HUES6 (cell line): ENCODE measurements around the gene RBBP8NL.

Experiments used
- H3K27ac ChIP-seq: 2 replicates; pipeline ENCODE4 v1.7.0; 2013; ENCODE audit warnings: low read depth, mild to moderate bottlenecking, low read length, inconsistent platforms
- H3K27me3 ChIP-seq: 2 replicates; pipeline ENCODE4 v1.6.1; 2013; ENCODE audit warnings: low read length; ENCODE audit not compliant: control insufficient read depth, insufficient read depth
- H3K36me3 ChIP-seq: 2 replicates; pipeline ENCODE4 v1.6.1; 2013; ENCODE audit warnings: low read length; ENCODE audit not compliant: control insufficient read depth, insufficient read depth
- H3K4me1 ChIP-seq: 2 replicates; pipeline ENCODE4 v1.6.1; 2013; ENCODE audit warnings: low read length; ENCODE audit not compliant: control insufficient read depth, insufficient read depth
- H3K4me3 ChIP-seq: 2 replicates; pipeline ENCODE4 v1.5.1; 2013; ENCODE audit warnings: low read depth, low read length
- H3K9ac ChIP-seq: one replicate; pipeline ENCODE4 v1.6.1; 2013; ENCODE audit warnings: mild to moderate bottlenecking, low read length
- H3K9me3 ChIP-seq: 2 replicates; pipeline ENCODE4 v1.6.1; 2013; ENCODE audit warnings: low read depth, low read length; ENCODE audit not compliant: control insufficient read depth, insufficient read depth

Gene RBBP8NL

GRCh38 chr20:62451156-62451767 is 23.9 kb upstream of the RBBP8NL start:
- H3K27me3 ChIP-seq = no peaks in the 10 kb centered on the region; the same call in 1 of the 2 replicates

GRCh38 chr20:62449951-62450691 is 22.8 kb upstream of the RBBP8NL start:
- H3K4me1 ChIP-seq = peaks cover 3% of the 10 kb centered on the region; the same call in 1 of the 2 replicates
- H3K9ac ChIP-seq = no peak overlapping the region
- no peaks in the 10 kb centered on the region; the same call in 1 of the 2 replicates for H3K27me3 ChIP-seq
- H3K4me3 ChIP-seq = no peak overlapping the region
- no peak overlapping the region for H3K27ac ChIP-seq
- H3K9me3 ChIP-seq = no peaks in the 10 kb centered on the region
- no peaks in the 10 kb centered on the region for H3K36me3 ChIP-seq

More at GRCh38 chr20:62451156-62451767, 23.9 kb upstream of the RBBP8NL start:
- H3K27ac ChIP-seq = no peak overlapping the region
- no peak overlapping the region for H3K4me3 ChIP-seq
- no peaks in the 10 kb centered on the region for H3K9me3 ChIP-seq
- H3K4me1 ChIP-seq = peaks cover 8% of the 10 kb centered on the region; the same call in 1 of the 2 replicates
- no peak overlapping the region for H3K9ac ChIP-seq
- no peaks in the 10 kb centered on the region for H3K36me3 ChIP-seq

GRCh38 chr20:62448788-62449187 is 21.4 kb upstream of the RBBP8NL start:
- H3K9me3 ChIP-seq = no peaks in the 10 kb centered on the region
- no peak overlapping the region for H3K4me3 ChIP-seq
- no peak overlapping the region for H3K9ac ChIP-seq
- H3K27me3 ChIP-seq = no peaks in the 10 kb centered on the region; the same call in 1 of the 2 replicates
- no peak overlapping the region for H3K27ac ChIP-seq
- no peaks in the 10 kb centered on the region for H3K36me3 ChIP-seq
- H3K4me1 ChIP-seq = no peaks in the 10 kb centered on the region

GRCh38 chr20:62448038-62448437 is 20.7 kb upstream of the RBBP8NL start:
- no peaks in the 10 kb centered on the region; the same call in 1 of the 2 replicates for H3K27me3 ChIP-seq
- no peak overlapping the region for H3K4me3 ChIP-seq
- no peaks in the 10 kb centered on the region for H3K4me1 ChIP-seq

GRCh38 chr20:62446888-62447869 is 19.8 kb upstream of the RBBP8NL start:
- no peaks in the 10 kb centered on the region for H3K36me3 ChIP-seq
- no peaks in the 10 kb centered on the region for H3K9me3 ChIP-seq
- no peak overlapping the region for H3K27ac ChIP-seq
- no peaks in the 10 kb centered on the region for H3K4me1 ChIP-seq
- no peak overlapping the region for H3K9ac ChIP-seq
- H3K4me3 ChIP-seq = no peak overlapping the region
- no peaks in the 10 kb centered on the region; the same call in 1 of the 2 replicates for H3K27me3 ChIP-seq

More at GRCh38 chr20:62448038-62448437, 20.7 kb upstream of the RBBP8NL start:
- H3K27ac ChIP-seq = no peak overlapping the region
- no peaks in the 10 kb centered on the region for H3K36me3 ChIP-seq
- H3K9ac ChIP-seq = no peak overlapping the region
- H3K9me3 ChIP-seq = no peaks in the 10 kb centered on the region

- no peaks in the 10 kb centered on the region for H3K36me3 ChIP-seq
- no peak overlapping the region for H3K9ac ChIP-seq
- no peaks in the 10 kb centered on the region; the same call in 1 of the 2 replicates for H3K27me3 ChIP-seq
- H3K9me3 ChIP-seq = no peaks in the 10 kb centered on the region
- no peak overlapping the region for H3K4me3 ChIP-seq
- H3K27ac ChIP-seq = no peak overlapping the region
- no peaks in the 10 kb centered on the region for H3K4me1 ChIP-seq
These were observed 19.1 kb upstream of the RBBP8NL start for GRCh38 chr20:62446481-62446880.

- no peaks in the 10 kb centered on the region for H3K9me3 ChIP-seq
- H3K27ac ChIP-seq = no peak overlapping the region
- no peaks in the 10 kb centered on the region for H3K36me3 ChIP-seq
- H3K9ac ChIP-seq = no peak overlapping the region
- H3K4me3 ChIP-seq = no peak overlapping the region
- H3K4me1 ChIP-seq = no peaks in the 10 kb centered on the region
- no peaks in the 10 kb centered on the region; the same call in 1 of the 2 replicates for H3K27me3 ChIP-seq
These were observed 18.4 kb upstream of the RBBP8NL start for GRCh38 chr20:62445553-62446340.

- Histone ChIP-seq H3K27me3 (no peaks in the 10 kb centered on the region; the same call in 1 of the 2 replicates), H3K9me3 (no peaks in the 10 kb centered on the region), H3K4me3 (no peak overlapping the region), H3K4me1 (no peaks in the 10 kb centered on the region), H3K27ac (no peak overlapping the region), H3K36me3 (no peaks in the 10 kb centered on the region), H3K9ac (no peak overlapping the region)
These were observed 16.9 kb upstream of the RBBP8NL start for GRCh38 chr20:62444286-62444685.

GRCh38 chr20:62441987-62442539 is 14.7 kb upstream of the RBBP8NL start:
- H3K9ac ChIP-seq = no peak overlapping the region
- H3K4me3 ChIP-seq = no peak overlapping the region
- H3K27ac ChIP-seq = no peak overlapping the region
- no peaks in the 10 kb centered on the region; the same call in 1 of the 2 replicates for H3K27me3 ChIP-seq
- no peaks in the 10 kb centered on the region for H3K4me1 ChIP-seq
- H3K36me3 ChIP-seq = no peaks in the 10 kb centered on the region
- H3K9me3 ChIP-seq = no peaks in the 10 kb centered on the region

GRCh38 chr20:62439218-62439617 is 11.9 kb upstream of the RBBP8NL start:
- Histone ChIP-seq H3K9ac (no peak overlapping the region), H3K27me3 (no peaks in the 10 kb centered on the region), H3K27ac (no peak overlapping the region), H3K4me3 (no peak overlapping the region), H3K4me1 (no peaks in the 10 kb centered on the region), H3K36me3 (no peaks in the 10 kb centered on the region), H3K9me3 (peaks cover 3% of the 10 kb centered on the region; the same call in 1 of the 2 replicates)
